ENCODE data around the gene KLLN.
A peak's percentile ranks its signal among the peaks of the same experiment; 100 is the strongest.
"Not testable (repeated sequence)": the region's sequence is repeated elsewhere in the genome, so short reads cannot be mapped to it uniquely, and the experiment has no call there.

KLLN gene

DNA sequence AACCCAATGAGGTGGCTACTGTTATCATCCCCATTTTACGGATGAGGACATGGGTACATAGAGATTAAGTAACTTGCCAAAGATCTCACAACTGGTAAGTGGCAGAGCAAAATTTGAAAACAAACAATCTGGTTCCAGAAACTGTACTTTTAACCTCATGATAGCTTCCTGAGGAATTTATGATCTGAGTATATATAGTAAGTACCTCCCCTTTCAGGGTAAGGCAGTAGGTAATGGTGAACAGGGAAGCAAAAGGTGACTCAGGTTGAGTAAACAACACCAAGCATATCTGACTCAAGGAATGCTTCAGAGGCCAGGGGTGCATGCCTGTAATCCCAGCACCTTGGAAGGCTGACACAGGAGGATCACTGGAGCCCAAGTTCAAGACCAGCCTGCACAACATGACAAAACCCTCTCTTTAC, 21.1 kb downstream of the KLLN start:
- DNase-seq (ENCODE audit: low spot score), result no peak

GRCh38 chr10:87841186-87841585, 22.1 kb downstream of the KLLN start:
- no peak for DNase-seq (ENCODE audit: low spot score)

DNA sequence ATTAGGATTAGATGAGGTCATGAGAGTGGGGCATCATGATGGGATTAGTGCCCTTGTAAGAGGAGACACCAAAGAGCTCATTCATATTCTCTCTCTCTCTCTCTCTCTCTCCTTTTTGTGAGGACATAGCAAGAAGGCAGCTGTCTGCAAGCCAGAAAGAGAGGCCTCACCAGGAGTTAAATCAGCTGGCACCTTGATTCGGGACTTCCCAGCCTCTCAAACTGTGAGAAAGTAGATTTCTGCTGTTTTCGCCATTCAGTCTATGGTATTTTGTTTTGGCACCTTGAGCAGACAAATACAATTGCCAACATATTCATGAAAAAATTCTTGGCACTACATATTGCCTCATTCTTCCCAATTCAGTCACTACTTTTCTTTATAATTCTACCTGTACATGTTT, 24.7 kb downstream of the KLLN start:
- no peak for DNase-seq (ENCODE audit: low spot score)

GRCh38 chr10:87837445-87837844, 25.9 kb downstream of the KLLN start:
- peak; percentile 5 for DNase-seq (ENCODE audit: low spot score)

GRCh38 chr10:87836098-87836497, 27.2 kb downstream of the KLLN start:
- DNase-seq (ENCODE audit: low spot score), result no peak

DNA sequence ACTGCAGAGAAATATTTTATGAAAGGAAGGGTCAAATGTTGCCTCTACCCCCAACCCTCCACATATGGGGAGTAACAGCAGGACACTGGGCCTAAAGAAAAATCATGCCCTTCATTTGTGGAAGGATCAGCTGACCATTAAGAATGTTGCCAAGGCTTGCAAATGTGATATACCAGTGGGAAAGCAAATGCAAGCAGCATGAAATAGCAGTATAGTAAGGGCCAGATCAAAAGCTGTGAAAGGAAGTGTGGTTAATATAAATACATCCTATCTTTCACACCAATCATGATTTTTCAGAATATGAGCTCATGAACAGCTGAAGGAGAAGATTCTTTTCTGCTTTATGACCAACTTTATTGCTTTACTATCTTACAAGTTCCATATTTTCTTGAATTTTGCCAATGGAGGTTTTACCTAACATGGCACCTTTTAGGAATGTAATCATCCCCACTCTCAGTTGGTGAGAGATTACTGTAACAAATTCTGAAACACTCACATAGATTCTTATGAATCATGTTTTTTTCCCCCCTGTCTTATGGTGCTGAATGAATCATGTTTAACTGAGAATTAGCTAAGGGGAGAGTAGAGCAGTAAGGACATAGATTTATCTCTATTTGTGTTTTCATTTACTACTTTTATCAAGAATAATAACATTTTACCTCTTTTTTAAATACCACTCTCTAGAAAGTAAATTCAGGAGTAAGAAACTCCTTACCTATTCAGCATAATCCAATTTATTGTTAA, 33.2 kb downstream of the KLLN start:
- DNase-seq (ENCODE audit: low spot score), result no peak

GRCh38 chr10:87829051-87829450, 34.3 kb downstream of the KLLN start:
- not testable (repeated sequence) for DNase-seq (ENCODE audit: low spot score)

GRCh38 chr10:87827681-87828080, 35.7 kb downstream of the KLLN start:
- no peak for DNase-seq (ENCODE audit: low spot score)

DNA sequence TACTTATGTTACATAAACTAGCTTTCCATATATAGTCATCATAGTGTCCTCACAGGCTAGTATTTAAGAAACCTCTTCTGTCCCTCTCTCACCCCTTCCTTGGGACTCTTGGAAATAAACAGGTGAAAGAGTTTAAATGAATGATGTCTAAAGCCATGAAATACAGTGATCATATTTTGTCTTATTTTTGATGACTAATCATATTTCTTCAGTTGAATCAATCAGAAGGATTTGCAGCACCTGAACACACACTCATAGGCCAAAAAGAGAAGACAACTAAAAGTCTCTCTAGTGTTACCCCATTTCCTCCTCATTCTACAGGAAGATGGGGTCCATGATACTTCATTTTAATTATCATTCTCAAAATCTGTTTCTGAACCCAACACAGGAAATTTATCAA, 36.7 kb downstream of the KLLN start:
- DNase-seq (ENCODE audit: low spot score), result no peak

DNA sequence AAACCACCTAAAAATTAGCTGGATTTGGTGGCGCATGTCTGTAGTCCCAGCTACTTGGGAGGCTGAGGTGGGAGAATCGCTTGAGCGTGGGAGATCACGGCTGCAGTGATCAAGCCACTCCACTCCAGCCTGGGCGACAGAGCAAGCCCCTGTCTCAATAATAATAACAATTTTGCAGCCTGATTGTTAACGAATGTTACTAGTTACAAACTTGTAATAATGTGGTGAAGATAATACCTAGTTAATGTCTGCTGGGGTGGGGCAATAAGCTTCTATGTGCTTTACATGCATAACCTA, 44.1 kb downstream of the KLLN start:
- no peak for DNase-seq (ENCODE audit: low spot score)

- peak; percentile 18 for DNase-seq (ENCODE audit: low spot score)
Measured at GRCh38 chr10:87818505-87819288, 44.6 kb downstream of the KLLN start.

GRCh38 chr10:87817609-87818504, 45.5 kb downstream of the KLLN start, which contains the start of gene ATAD1:
Gene ATAD1 (minus strand): TSS chr10:87818226. CDS start chr10:87814599, 3,627 bp downstream.
- DNase-seq (ENCODE audit: low spot score), result peak; percentile 79

GRCh38 chr10:87816898-87817608, 46.3 kb downstream of the KLLN start:
- DNase-seq (ENCODE audit: low spot score), result no peak

- no peak for DNase-seq (ENCODE audit: low spot score)
Measured at GRCh38 chr10:87816163-87816897, 47.0 kb downstream of the KLLN start.

Data from globus pallidus (tissue), 1 donor.